Nephron progenitor cell (in vitro differentiated cells): ENCODE measurements around the gene GNAO1.

Experiments used
- DNase-seq: peaks from one replicate; pipeline ENCODE4 v3.0.0; 2021
- H3K27ac Mint-ChIP-seq: 2 replicates; pipeline ENCODE4 v1.8.0; 2021; ENCODE audit warnings: mild to moderate bottlenecking, moderate library complexity, mixed read lengths
- H3K27me3 Mint-ChIP-seq: 2 replicates; pipeline ENCODE4 v1.8.0; 2021; ENCODE audit warnings: mild to moderate bottlenecking, low read depth, mixed read lengths; ENCODE audit not compliant: poor library complexity
- H3K36me3 Mint-ChIP-seq: 2 replicates; pipeline ENCODE4 v1.8.0; 2021; ENCODE audit warnings: low read depth, mixed read lengths
- H3K4me1 Mint-ChIP-seq: 2 replicates; pipeline ENCODE4 v1.8.0; 2021; ENCODE audit warnings: mixed read lengths
- H3K4me3 Mint-ChIP-seq: 2 replicates; pipeline ENCODE4 v1.8.0; 2021; ENCODE audit warnings: mild to moderate bottlenecking, moderate library complexity, mixed read lengths
- H3K9me3 Mint-ChIP-seq: 2 replicates; pipeline ENCODE4 v1.8.0; 2021; ENCODE audit warnings: mild to moderate bottlenecking, moderate library complexity, mixed read lengths
- CTCF ChIP-seq: fragments of 200-600 bp; sonication (generic); IDR thresholded peaks from 2 replicates; pipeline ENCODE4 v1.5.0; 2021; ENCODE audit warnings: antibody characterized with exemption

The GNAO1 gene

GRCh38 chr16:56363181-56363716 is 172.0 kb downstream of the GNAO1 start:
- H3K9me3 Mint-ChIP-seq = no peaks in the 10 kb centered on the region
- H3K4me1 Mint-ChIP-seq = peaks cover 31% of the 10 kb centered on the region
- H3K4me3 Mint-ChIP-seq = no peak overlapping the region
- H3K27me3 Mint-ChIP-seq = peaks cover 3% of the 10 kb centered on the region
- no peak overlapping the region for H3K27ac Mint-ChIP-seq
- peaks cover 59% of the 10 kb centered on the region for H3K36me3 Mint-ChIP-seq
- DNase-seq = no peak
- TF ChIP-seq CTCF = no peak

GRCh38 chr16:56363781-56364565 is 172.7 kb downstream of the GNAO1 start:
- Mint-ChIP-seq H3K27ac (peak overlapping the region; percentile 25), H3K4me1 (peaks cover 24% of the 10 kb centered on the region), H3K36me3 (peaks cover 66% of the 10 kb centered on the region), H3K4me3 (no peak overlapping the region), H3K9me3 (no peaks in the 10 kb centered on the region), H3K27me3 (no peaks in the 10 kb centered on the region)
- DNase-seq = no peak
- TF ChIP-seq CTCF = no peak

GRCh38 chr16:56364865-56365264 is 173.6 kb downstream of the GNAO1 start:
- Mint-ChIP-seq H3K27ac (peak overlapping the region; percentile 36), H3K9me3 (no peaks in the 10 kb centered on the region), H3K4me1 (peaks cover 24% of the 10 kb centered on the region), H3K4me3 (no peak overlapping the region), H3K36me3 (peaks cover 72% of the 10 kb centered on the region), H3K27me3 (no peaks in the 10 kb centered on the region)
- DNase-seq = no peak
- TF ChIP-seq CTCF = no peak

- Mint-ChIP-seq H3K4me3 (no peak overlapping the region), H3K27ac (no peak overlapping the region), H3K4me1 (peaks cover 27% of the 10 kb centered on the region), H3K9me3 (no peaks in the 10 kb centered on the region), H3K36me3 (peaks cover 65% of the 10 kb centered on the region), H3K27me3 (no peaks in the 10 kb centered on the region)
- no peak for DNase-seq
- TF ChIP-seq CTCF = no peak
These were observed 174.3 kb downstream of the GNAO1 start for GRCh38 chr16:56365552-56365951.

GRCh38 chr16:56366945-56367344 is 175.7 kb downstream of the GNAO1 start:
- H3K36me3 Mint-ChIP-seq = peaks cover 57% of the 10 kb centered on the region
- no peak for TF ChIP-seq CTCF
- peaks cover 41% of the 10 kb centered on the region for H3K4me1 Mint-ChIP-seq
- no peak overlapping the region for H3K4me3 Mint-ChIP-seq
- no peaks in the 10 kb centered on the region for H3K27me3 Mint-ChIP-seq
- DNase-seq = no peak
- no peak overlapping the region for H3K27ac Mint-ChIP-seq
- no peaks in the 10 kb centered on the region for H3K9me3 Mint-ChIP-seq

- Mint-ChIP-seq H3K9me3 (no peaks in the 10 kb centered on the region), H3K36me3 (peaks cover 48% of the 10 kb centered on the region), H3K4me3 (no peak overlapping the region)
These were observed 176.5 kb downstream of the GNAO1 start for GRCh38 chr16:56367764-56368163.

More at GRCh38 chr16:56367764-56368163, 176.5 kb downstream of the GNAO1 start:
- no peak overlapping the region for H3K27ac Mint-ChIP-seq
- DNase-seq = no peak
- H3K4me1 Mint-ChIP-seq = peaks cover 44% of the 10 kb centered on the region
- H3K27me3 Mint-ChIP-seq = no peaks in the 10 kb centered on the region
- TF ChIP-seq CTCF = no peak
